PC-9 (cell line): ENCODE measurements around the gene SALL2. TPM values are rescaled to one million over a fixed set of nuclear protein-coding genes. Genes with fewer than 3 reads are reported as not detected.

ENCODE experiments used
- BruUV-seq: library from RNA; stranded (reverse); fragments of 400-500 nt; replicated peaks from 2 replicates; lab custom pipeline; 2021; lab: Mats Ljungman, UMichigan
- CTCF ChIA-PET: fragments of 300-600 bp; sonication (Branson Sonifier 250); formaldehyde crosslinking; loops from one replicate; lab custom pipeline; 2022; ENCODE audit warnings: antibody characterized with exemption; lab: Charles Lee
- POLR2A ChIA-PET: fragments of 300-600 bp; sonication (Branson Sonifier 250); formaldehyde crosslinking; loops from one replicate; lab custom pipeline; 2022; ENCODE audit warnings: antibody characterized with exemption; ENCODE audit not compliant: unreplicated experiment; lab: Charles Lee
- DNase-seq, 2 experiments: peaks; one replicate each; pipeline versions ENCODE4 v3.0.0 to v3.0.0-alpha.2; 2015 to 2022; ENCODE audit warnings: mixed read lengths in 1 of 2
- H2AFZ ChIP-seq: fragments of 200-600 bp; sonication (generic); 2 replicates; pipeline ENCODE4 v1.8.1; 2017; ENCODE audit warnings: antibody characterized with exemption
- H3F3A ChIP-seq: fragments of 200-600 bp; sonication (generic); 2 replicates; pipeline ENCODE4 v1.8.1; 2017; ENCODE audit warnings: antibody characterized with exemption, mild to moderate bottlenecking, low read depth; ENCODE audit not compliant: insufficient read depth
- H3K27ac ChIP-seq: fragments of 200-600 bp; sonication (generic); 2 replicates; pipeline ENCODE4 v1.6.1; 2016; ENCODE audit warnings: mixed run types
- H3K27me3 ChIP-seq: fragments of 200-600 bp; sonication (generic); 2 replicates; pipeline ENCODE4 v1.6.1; 2016; ENCODE audit warnings: low read depth, mixed run types; ENCODE audit not compliant: insufficient read depth
- H3K36me3 ChIP-seq: fragments of 200-600 bp; sonication (generic); 2 replicates; pipeline ENCODE4 v1.6.1; 2016; ENCODE audit warnings: low read depth, mixed run types
- H3K4me1 ChIP-seq: fragments of 200-600 bp; sonication (generic); replicated peaks from 2 replicates; pipeline ENCODE4 v1.6.1; 2016; ENCODE audit warnings: mixed run types; ENCODE audit not compliant: insufficient read depth
- H3K4me2 ChIP-seq: fragments of 200-600 bp; sonication (generic); 2 replicates; pipeline ENCODE4 v1.6.1; 2017; ENCODE audit warnings: mixed run types
- H3K4me3 ChIP-seq: fragments of 200-600 bp; sonication (generic); 2 replicates; pipeline ENCODE4 v1.6.1; 2016; ENCODE audit warnings: mixed run types
- H3K79me2 ChIP-seq: fragments of 200-600 bp; sonication (generic); 2 replicates; pipeline ENCODE4 v1.6.1; 2017; ENCODE audit warnings: low read depth, mixed run types
- H3K9me2 ChIP-seq: fragments of 200-600 bp; sonication (generic); 2 replicates; pipeline ENCODE4 v1.8.1; 2017; ENCODE audit warnings: mild to moderate bottlenecking; ENCODE audit not compliant: insufficient read depth
- H3K9me3 ChIP-seq: fragments of 200-600 bp; sonication (generic); 2 replicates; pipeline ENCODE4 v1.8.1; 2016; ENCODE audit warnings: low read depth; ENCODE audit not compliant: insufficient read depth
- H4K20me1 ChIP-seq: fragments of 200-600 bp; sonication (generic); 2 replicates; pipeline ENCODE4 v1.8.1; 2017; ENCODE audit not compliant: insufficient read depth
- EZH2 ChIP-seq: fragments of 200-600 bp; sonication (generic); IDR thresholded peaks from 2 replicates; pipeline ENCODE4 v1.8.0; 2017; ENCODE audit warnings: antibody characterized with exemption, low read depth
- intact Hi-C: fragments of 100-400 bp; cut with micrococcal nuclease; formaldehyde crosslinking; loops from one replicate; pipeline ENCODE4 v1.10.0; 2022; ENCODE audit not compliant: unreplicated experiment
- total RNA-seq: library from RNA; stranded (reverse); gene quantifications from 2 replicates; pipeline ENCODE4 v1.2.3, GENCODE V29; 2021
- TF ChIP-seq, protein P1 (sequence below): fragments of 200-600 bp; sonication (generic); conservative IDR thresholded peaks from 2 replicates; pipeline ENCODE4 v1.6.1; 2017; ENCODE audit warnings: mixed run types, antibody characterized with exemption, mild to moderate bottlenecking, moderate library complexity

The SALL2 gene
- total RNA-seq, 1 experiment from 2014 or later, result 10.9 TPM

DNA sequence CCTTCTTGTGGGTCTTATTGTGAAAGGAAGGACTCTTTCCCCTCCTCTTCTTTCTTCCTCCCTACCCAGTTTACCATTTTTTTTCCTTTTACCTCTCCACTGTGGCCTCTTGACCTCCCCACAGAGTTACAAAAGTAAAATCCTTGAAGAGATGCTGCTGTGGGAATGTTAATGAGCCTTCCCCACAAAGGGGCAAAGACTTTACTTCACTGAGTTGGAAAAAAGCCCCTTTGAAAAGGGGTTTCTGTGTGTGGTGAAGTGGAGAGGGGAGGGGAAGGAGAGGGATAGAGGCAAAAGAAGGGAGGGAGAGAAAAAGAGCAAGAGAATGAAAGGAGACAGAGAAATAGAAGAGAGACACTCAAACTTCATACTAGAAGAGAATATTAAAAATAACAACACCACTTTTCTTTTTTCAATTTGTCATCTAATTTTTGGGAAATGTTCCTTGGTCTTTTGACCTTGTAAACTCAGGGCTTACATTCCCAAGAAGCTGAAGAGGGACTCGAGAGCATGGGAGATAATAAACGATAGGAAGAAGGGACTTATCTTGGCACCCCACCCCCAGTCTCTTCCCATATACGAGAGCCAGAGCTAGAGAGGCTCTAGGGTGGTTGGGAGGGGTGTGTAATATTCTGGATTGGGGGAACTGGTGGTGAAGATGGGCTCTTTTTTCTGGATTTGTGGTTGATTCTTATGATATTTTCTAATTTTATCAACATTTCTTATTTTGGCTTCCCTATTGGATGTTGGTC, 13.2 kb upstream of the SALL2 start:
- intact Hi-C loops, result no loop called here

DNA sequence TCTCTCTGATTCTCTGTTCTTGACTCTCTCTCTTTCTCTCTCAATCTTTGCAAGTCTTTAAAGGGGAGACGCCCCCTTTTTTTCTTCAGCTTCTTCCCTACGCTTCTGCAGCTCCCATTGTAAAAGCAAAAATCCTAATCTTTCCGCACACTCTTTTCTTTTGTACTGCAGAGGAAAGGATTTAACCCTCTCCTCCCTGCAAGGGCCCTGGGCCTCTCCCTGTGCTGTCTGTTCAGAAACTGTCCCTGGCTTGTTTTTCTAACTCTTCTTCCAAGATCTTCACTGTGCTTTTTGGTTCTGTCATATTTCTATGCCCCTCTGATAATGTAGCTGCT, 10.9 kb upstream of the SALL2 start:
- H3K4me2 ChIP-seq, result no peak overlapping the region
- CTCF ChIA-PET, result no interaction called here
- H4K20me1 ChIP-seq, result no peaks in the 10 kb centered on the region
- POLR2A ChIA-PET, result no interaction called here
- intact Hi-C loops, result no loop called here
- no peak overlapping the region for H3K4me3 ChIP-seq
- DNase-seq, result no peak
- BruUV-seq, result no TSS peak
- H3F3A ChIP-seq, result no peaks in the 10 kb centered on the region
- 0 out of 2 replicates have a peak, but pooled peaks cover 4% of the 10 kb centered on the region for H3K27me3 ChIP-seq
- no peaks in the 10 kb centered on the region for H3K36me3 ChIP-seq
- H3K79me2 ChIP-seq, result no peaks in the 10 kb centered on the region
- no peaks in the 10 kb centered on the region for H3K9me3 ChIP-seq
- no peaks in the 10 kb centered on the region for H3K9me2 ChIP-seq
- TF ChIP-seq, protein P1, sequence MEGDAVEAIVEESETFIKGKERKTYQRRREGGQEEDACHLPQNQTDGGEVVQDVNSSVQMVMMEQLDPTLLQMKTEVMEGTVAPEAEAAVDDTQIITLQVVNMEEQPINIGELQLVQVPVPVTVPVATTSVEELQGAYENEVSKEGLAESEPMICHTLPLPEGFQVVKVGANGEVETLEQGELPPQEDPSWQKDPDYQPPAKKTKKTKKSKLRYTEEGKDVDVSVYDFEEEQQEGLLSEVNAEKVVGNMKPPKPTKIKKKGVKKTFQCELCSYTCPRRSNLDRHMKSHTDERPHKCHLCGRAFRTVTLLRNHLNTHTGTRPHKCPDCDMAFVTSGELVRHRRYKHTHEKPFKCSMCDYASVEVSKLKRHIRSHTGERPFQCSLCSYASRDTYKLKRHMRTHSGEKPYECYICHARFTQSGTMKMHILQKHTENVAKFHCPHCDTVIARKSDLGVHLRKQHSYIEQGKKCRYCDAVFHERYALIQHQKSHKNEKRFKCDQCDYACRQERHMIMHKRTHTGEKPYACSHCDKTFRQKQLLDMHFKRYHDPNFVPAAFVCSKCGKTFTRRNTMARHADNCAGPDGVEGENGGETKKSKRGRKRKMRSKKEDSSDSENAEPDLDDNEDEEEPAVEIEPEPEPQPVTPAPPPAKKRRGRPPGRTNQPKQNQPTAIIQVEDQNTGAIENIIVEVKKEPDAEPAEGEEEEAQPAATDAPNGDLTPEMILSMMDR, result no peak
- no peak for TF ChIP-seq EZH2
- no peak overlapping the region for H3K27ac ChIP-seq
- H3K4me1 ChIP-seq, result no peaks in the 10 kb centered on the region
- H2AFZ ChIP-seq, result no peak overlapping the region

More for the DNA sequence above, 13.2 kb upstream of the SALL2 start:
- TF ChIP-seq, protein P1, result no peak
- TF ChIP-seq EZH2, result no peak
- Histone ChIP-seq H3K36me3 (no peaks in the 10 kb centered on the region), H3K4me2 (no peak overlapping the region), H3K27ac (no peak overlapping the region), H4K20me1 (no peaks in the 10 kb centered on the region), H3K79me2 (no peaks in the 10 kb centered on the region), H3K9me3 (no peaks in the 10 kb centered on the region), H3K4me1 (no peaks in the 10 kb centered on the region), H3F3A (no peaks in the 10 kb centered on the region), H3K9me2 (no peaks in the 10 kb centered on the region), H3K4me3 (no peak overlapping the region), H3K27me3 (0 out of 2 replicates have a peak, but pooled peaks cover 4% of the 10 kb centered on the region), H2AFZ (no peak overlapping the region)
- DNase-seq, result no peak
- BruUV-seq, result no TSS peak
- ChIA-PET POLR2A (no interaction called here), CTCF (no interaction called here)

DNA sequence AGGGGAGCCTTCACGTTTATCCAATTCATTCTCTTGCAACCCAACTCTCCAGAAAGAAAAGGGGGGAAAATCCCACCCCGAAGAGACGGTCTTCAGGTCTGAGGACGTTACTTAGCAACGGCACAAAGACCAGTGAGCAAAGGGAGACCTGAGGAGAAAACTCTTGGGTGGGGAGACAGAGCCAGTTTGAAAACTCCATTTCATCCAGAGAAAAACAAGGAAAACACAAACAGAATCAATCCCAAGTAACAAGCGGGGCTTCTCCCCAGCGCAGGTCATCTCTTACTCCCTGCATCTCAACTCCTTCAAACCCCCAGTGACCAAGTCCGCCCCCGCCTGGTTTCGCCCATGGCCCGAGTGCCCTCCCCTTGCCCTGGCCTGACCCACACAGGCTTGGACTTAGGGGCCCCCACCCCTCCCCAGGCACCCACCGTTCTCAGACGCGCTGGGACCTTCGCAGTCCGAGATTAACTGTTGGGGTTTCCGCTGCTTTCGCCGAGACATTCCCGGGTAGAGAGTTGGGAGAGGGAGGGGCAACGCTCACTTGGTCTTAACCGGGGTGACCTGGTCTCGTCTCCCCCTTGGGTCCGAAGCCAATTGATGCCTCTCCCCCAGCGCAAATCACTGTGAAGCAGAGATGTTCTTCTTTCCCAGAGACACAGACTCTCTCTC, 10.4 kb upstream of the SALL2 start:
- intact Hi-C loops, result no loop called here
- Histone ChIP-seq H3K9me3 (no peaks in the 10 kb centered on the region), H3K4me2 (no peak overlapping the region), H2AFZ (no peak overlapping the region), H4K20me1 (no peaks in the 10 kb centered on the region), H3K9me2 (no peaks in the 10 kb centered on the region), H3K4me3 (no peak overlapping the region), H3F3A (no peaks in the 10 kb centered on the region), H3K36me3 (no peaks in the 10 kb centered on the region), H3K27ac (no peak overlapping the region), H3K79me2 (no peaks in the 10 kb centered on the region), H3K27me3 (0 out of 2 replicates have a peak, but pooled peaks cover 4% of the 10 kb centered on the region), H3K4me1 (no peaks in the 10 kb centered on the region)
- no TSS peak for BruUV-seq
- ChIA-PET CTCF (no interaction called here), POLR2A (no interaction called here)
- no peak for DNase-seq
- TF ChIP-seq EZH2, result no peak
- TF ChIP-seq, protein P1, result no peak
